ENCODE measurements around the gene PAX4. TPM values are rescaled to one million over a fixed set of nuclear protein-coding genes. Genes with fewer than 3 reads are reported as not detected.

PAX4 gene
- total RNA-seq, 1 experiment from 2014 or later: not detected

DNA sequence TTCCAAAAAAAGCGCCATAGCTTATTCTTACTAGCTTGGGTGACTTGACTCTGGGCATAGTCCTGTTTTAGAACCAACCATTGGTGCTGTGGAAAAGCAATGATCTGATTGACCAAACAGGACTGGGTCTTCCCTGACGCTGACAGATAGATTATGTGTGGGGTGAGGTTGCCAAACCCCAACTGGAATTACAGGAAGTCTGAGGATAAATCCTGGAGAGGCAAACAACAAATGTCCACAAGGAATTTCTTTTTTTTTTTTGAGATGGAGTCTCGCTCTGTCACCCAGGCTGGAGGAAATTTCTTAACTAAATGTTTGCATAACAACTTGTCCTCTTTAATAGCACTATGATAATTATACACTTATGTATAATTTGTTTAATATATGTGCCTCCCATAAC is 51.7 kb downstream of the PAX4 start (continued):
- no peak for TF ChIP-seq MAX (IDR thresholded peaks at IDR 0.05)

Other genes with a start within 250 kb of the PAX4 start
- 30.9 TPM for gene ZNF800, start 225.4 kb downstream of the PAX4 start, total RNA-seq (2021; ENCODE audit: unreplicated experiment)
- 17.9 TPM for gene GCC1, start 32.5 kb downstream of the PAX4 start, total RNA-seq (2021; ENCODE audit: unreplicated experiment)
- 204 TPM for gene ARF5, start 29.7 kb downstream of the PAX4 start, total RNA-seq (2021; ENCODE audit: unreplicated experiment)
- 1.0 TPM for gene FSCN3, start 24.4 kb downstream of the PAX4 start, total RNA-seq (2021; ENCODE audit: unreplicated experiment)
- 169 TPM for gene SND1, start 34.1 kb upstream of the PAX4 start, total RNA-seq (2021; ENCODE audit: unreplicated experiment)

All from HCT116 (cell line).